Measurements from ENCODE around the gene SUMO3.

SUMO3 gene

GRCh38 chr21:44846485-44847260 lies 28.8 kb upstream of the SUMO3 start:
- H3K27me3 ChIP-seq (ENCODE audit: control insufficient read depth in 1 of 2, insufficient read depth in 2 of 2, low read length in 2 of 2) = no peaks in the 10 kb centered on the region
- no peak overlapping the region for H3K9ac ChIP-seq (ENCODE audit: low read depth in 1 of 2, low read length in 2 of 2)
- peaks cover 38 to 51% of the 10 kb centered on the region in 2 donors for H3K4me1 ChIP-seq (ENCODE audit: control insufficient read depth in 1 of 2, insufficient read depth in 2 of 2, low read length in 2 of 2)
- peaks cover 7 to 23% of the 10 kb centered on the region in 2 donors for H3K36me3 ChIP-seq (ENCODE audit: control insufficient read depth in 1 of 2, insufficient read depth in 2 of 2, low read length in 2 of 2)
- no peak overlapping the region for H3K27ac ChIP-seq (ENCODE audit: low read depth, low read length)
- H3K9me3 ChIP-seq (ENCODE audit: control insufficient read depth in 1 of 2, low read length in 2 of 2) = no peaks in the 10 kb centered on the region
- H3K4me3 ChIP-seq (ENCODE audit: low read depth in 1 of 2, low read length in 2 of 2) = peak overlapping the region; percentile 41 to 59

- Histone ChIP-seq H3K4me3 (ENCODE audit: low read depth in 1 of 2, low read length in 2 of 2) (peak overlapping the region; percentile 41 to 59), H3K27me3 (ENCODE audit: control insufficient read depth in 1 of 2, insufficient read depth in 2 of 2, low read length in 2 of 2) (peaks cover 0 to 2% of the 10 kb centered on the region in 2 donors), H3K36me3 (ENCODE audit: control insufficient read depth in 1 of 2, insufficient read depth in 2 of 2, low read length in 2 of 2) (peaks cover 4 to 18% of the 10 kb centered on the region in 2 donors), H3K9me3 (ENCODE audit: control insufficient read depth in 1 of 2, low read length in 2 of 2) (no peaks in the 10 kb centered on the region), H3K9ac (ENCODE audit: low read depth in 1 of 2, low read length in 2 of 2) (no peak overlapping the region), H3K4me1 (ENCODE audit: control insufficient read depth in 1 of 2, insufficient read depth in 2 of 2, low read length in 2 of 2) (peaks cover 38 to 46% of the 10 kb centered on the region in 2 donors), H3K27ac (ENCODE audit: low read depth, low read length) (no peak overlapping the region)
These were observed 28.3 kb upstream of the SUMO3 start for GRCh38 chr21:44846224-44846484.

DNA sequence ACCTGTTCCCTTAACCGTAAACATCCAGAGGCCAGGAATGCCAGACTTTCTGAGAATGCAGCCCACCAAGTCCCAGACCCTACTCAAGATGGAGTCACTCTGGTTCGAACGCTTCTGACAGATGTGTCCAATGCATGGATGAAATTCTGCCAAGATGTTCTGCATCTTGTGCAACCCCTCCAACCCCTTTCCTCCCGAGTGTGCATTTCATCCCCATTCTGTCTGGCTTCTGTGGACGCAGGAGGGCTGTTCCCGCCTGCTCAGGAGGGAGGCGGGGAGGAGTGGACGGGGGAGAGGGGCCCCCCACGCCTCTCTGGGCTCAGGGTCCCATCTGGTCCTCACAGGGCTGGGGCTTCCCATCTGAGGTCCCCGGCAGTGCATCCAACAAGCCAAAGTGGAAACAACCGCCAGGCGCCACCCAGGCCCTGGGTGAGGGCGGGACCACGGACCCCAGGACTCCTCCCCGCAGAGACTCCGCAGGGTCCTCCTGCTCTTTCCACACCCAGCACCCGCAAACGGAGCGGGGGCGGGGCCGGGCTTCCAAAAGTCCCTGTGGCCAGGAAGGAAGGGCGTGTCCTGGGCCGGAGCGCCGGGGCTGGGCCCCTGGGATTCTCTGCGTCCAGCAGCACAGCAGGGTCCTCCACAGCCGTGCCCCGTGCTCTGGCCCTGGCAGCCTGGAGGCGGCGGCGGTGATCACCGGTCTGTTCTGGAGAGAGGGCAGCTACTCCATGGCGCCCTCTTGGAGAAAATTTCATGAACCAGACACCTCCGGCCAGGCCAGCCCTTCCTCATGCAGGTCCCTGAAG lies 27.8 kb upstream of the SUMO3 start:
- no peaks in the 10 kb centered on the region for H3K9me3 ChIP-seq (ENCODE audit: control insufficient read depth in 1 of 2, low read length in 2 of 2)
- H3K27me3 ChIP-seq (ENCODE audit: control insufficient read depth in 1 of 2, insufficient read depth in 2 of 2, low read length in 2 of 2) = peaks cover 0 to 4% of the 10 kb centered on the region in 2 donors
- peak overlapping the region; percentile 41 to 59 for H3K4me3 ChIP-seq (ENCODE audit: low read depth in 1 of 2, low read length in 2 of 2)
- H3K27ac ChIP-seq (ENCODE audit: low read depth, low read length) = no peak overlapping the region
- peaks cover 36 to 40% of the 10 kb centered on the region in 2 donors for H3K4me1 ChIP-seq (ENCODE audit: control insufficient read depth in 1 of 2, insufficient read depth in 2 of 2, low read length in 2 of 2)
- peak overlapping the region in 1 of 2 donors; percentile 18 for H3K9ac ChIP-seq (ENCODE audit: low read depth in 1 of 2, low read length in 2 of 2)
- peaks cover 0 to 13% of the 10 kb centered on the region in 2 donors for H3K36me3 ChIP-seq (ENCODE audit: control insufficient read depth in 1 of 2, insufficient read depth in 2 of 2, low read length in 2 of 2)

- Histone ChIP-seq H3K9me3 (ENCODE audit: control insufficient read depth in 1 of 2, low read length in 2 of 2) (no peaks in the 10 kb centered on the region), H3K27me3 (ENCODE audit: control insufficient read depth in 1 of 2, insufficient read depth in 2 of 2, low read length in 2 of 2) (peaks cover 0 to 4% of the 10 kb centered on the region in 2 donors), H3K27ac (ENCODE audit: low read depth, low read length) (no peak overlapping the region), H3K4me3 (ENCODE audit: low read depth in 1 of 2, low read length in 2 of 2) (no peak overlapping the region), H3K9ac (ENCODE audit: low read depth in 1 of 2, low read length in 2 of 2) (no peak overlapping the region), H3K36me3 (ENCODE audit: control insufficient read depth in 1 of 2, insufficient read depth in 2 of 2, low read length in 2 of 2) (peaks cover 0 to 6% of the 10 kb centered on the region in 2 donors), H3K4me1 (ENCODE audit: control insufficient read depth in 1 of 2, insufficient read depth in 2 of 2, low read length in 2 of 2) (peaks cover 24 to 30% of the 10 kb centered on the region in 2 donors)
These were observed 26.4 kb upstream of the SUMO3 start for GRCh38 chr21:44844256-44844655.

DNA sequence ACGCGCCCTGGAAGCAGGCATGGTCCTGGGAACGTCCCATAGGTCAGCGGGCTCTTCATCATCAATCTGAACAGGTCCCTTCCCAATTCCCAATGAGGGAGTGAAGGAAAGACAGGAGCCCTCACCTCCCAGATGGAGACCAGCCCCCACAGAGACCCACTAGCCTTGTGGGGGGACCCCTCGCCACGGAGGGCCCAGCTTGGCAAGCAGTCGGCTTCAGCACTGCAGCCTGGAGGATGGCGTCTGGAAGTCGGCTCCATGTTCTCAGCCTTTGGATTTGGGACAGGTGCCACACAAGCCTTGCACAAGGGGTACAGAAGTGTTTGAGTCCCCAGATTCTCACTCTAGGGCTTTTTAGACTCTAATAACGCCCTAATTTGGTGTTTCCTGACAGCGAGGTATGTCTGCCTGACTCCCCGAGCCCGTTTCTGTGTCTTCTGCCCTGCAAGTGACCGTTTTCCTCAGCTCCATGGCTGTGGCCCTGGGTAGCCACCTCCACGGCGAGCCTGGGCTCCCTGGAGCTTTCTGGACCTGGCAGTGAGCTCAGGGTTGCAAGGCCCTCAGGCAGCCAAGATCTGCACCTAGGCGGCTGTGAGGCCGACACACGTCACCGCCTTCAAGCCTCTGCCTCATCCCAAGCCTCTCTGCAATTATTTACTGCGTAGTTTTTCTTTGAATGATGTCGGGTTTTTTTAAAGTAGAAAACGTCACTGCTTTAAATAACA lies 25.0 kb upstream of the SUMO3 start:
- H3K9ac ChIP-seq (ENCODE audit: low read depth in 1 of 2, low read length in 2 of 2) = no peak overlapping the region
- peaks cover 0 to 4% of the 10 kb centered on the region in 2 donors for H3K27me3 ChIP-seq (ENCODE audit: control insufficient read depth in 1 of 2, insufficient read depth in 2 of 2, low read length in 2 of 2)
- H3K4me1 ChIP-seq (ENCODE audit: control insufficient read depth in 1 of 2, insufficient read depth in 2 of 2, low read length in 2 of 2) = peaks cover 17 to 23% of the 10 kb centered on the region in 2 donors
- H3K27ac ChIP-seq (ENCODE audit: low read depth, low read length) = no peak overlapping the region
- no peaks in the 10 kb centered on the region for H3K36me3 ChIP-seq (ENCODE audit: control insufficient read depth in 1 of 2, insufficient read depth in 2 of 2, low read length in 2 of 2)
- no peak overlapping the region for H3K4me3 ChIP-seq (ENCODE audit: low read depth in 1 of 2, low read length in 2 of 2)
- no peaks in the 10 kb centered on the region for H3K9me3 ChIP-seq (ENCODE audit: control insufficient read depth in 1 of 2, low read length in 2 of 2)

DNA sequence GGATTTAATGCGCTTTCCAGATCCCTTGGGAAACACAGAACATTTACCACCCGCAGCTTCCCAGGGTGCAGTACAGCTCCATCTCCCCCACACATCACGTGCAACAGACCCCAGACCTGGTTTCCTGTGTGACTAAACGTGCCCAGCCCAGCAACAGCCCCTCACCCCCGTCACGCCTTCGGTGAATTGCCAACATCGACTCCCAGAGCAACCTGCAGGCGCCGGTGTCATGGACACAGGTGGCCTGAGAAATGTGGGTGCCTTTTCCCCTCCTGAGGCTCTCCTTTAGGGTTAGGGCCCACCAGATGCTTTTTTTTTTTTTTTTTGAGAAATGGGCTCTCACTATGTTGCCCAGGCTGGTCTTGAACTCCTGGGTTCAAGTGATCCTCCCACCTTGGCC lies 24.2 kb upstream of the SUMO3 start:
- H3K27ac ChIP-seq (ENCODE audit: low read depth, low read length) = no peak overlapping the region
- H3K9ac ChIP-seq (ENCODE audit: low read depth in 1 of 2, low read length in 2 of 2) = no peak overlapping the region
- no peak overlapping the region for H3K4me3 ChIP-seq (ENCODE audit: low read depth in 1 of 2, low read length in 2 of 2)
- peaks cover 17 to 21% of the 10 kb centered on the region in 2 donors for H3K4me1 ChIP-seq (ENCODE audit: control insufficient read depth in 1 of 2, insufficient read depth in 2 of 2, low read length in 2 of 2)
- H3K9me3 ChIP-seq (ENCODE audit: control insufficient read depth in 1 of 2, low read length in 2 of 2) = no peaks in the 10 kb centered on the region
- peaks cover 0 to 4% of the 10 kb centered on the region in 2 donors for H3K27me3 ChIP-seq (ENCODE audit: control insufficient read depth in 1 of 2, insufficient read depth in 2 of 2, low read length in 2 of 2)
- H3K36me3 ChIP-seq (ENCODE audit: control insufficient read depth in 1 of 2, insufficient read depth in 2 of 2, low read length in 2 of 2) = no peaks in the 10 kb centered on the region

GRCh38 chr21:44840771-44841170 lies 22.9 kb upstream of the SUMO3 start:
- Histone ChIP-seq H3K9ac (ENCODE audit: low read depth in 1 of 2, low read length in 2 of 2) (no peak overlapping the region), H3K27me3 (ENCODE audit: control insufficient read depth in 1 of 2, insufficient read depth in 2 of 2, low read length in 2 of 2) (peaks cover 3 to 4% of the 10 kb centered on the region in 2 donors), H3K9me3 (ENCODE audit: control insufficient read depth in 1 of 2, low read length in 2 of 2) (no peaks in the 10 kb centered on the region), H3K4me3 (ENCODE audit: low read depth in 1 of 2, low read length in 2 of 2) (no peak overlapping the region), H3K4me1 (ENCODE audit: control insufficient read depth in 1 of 2, insufficient read depth in 2 of 2, low read length in 2 of 2) (peaks cover 11 to 14% of the 10 kb centered on the region in 2 donors), H3K27ac (ENCODE audit: low read depth, low read length) (no peak overlapping the region), H3K36me3 (ENCODE audit: control insufficient read depth in 1 of 2, insufficient read depth in 2 of 2, low read length in 2 of 2) (no peaks in the 10 kb centered on the region)

DNA sequence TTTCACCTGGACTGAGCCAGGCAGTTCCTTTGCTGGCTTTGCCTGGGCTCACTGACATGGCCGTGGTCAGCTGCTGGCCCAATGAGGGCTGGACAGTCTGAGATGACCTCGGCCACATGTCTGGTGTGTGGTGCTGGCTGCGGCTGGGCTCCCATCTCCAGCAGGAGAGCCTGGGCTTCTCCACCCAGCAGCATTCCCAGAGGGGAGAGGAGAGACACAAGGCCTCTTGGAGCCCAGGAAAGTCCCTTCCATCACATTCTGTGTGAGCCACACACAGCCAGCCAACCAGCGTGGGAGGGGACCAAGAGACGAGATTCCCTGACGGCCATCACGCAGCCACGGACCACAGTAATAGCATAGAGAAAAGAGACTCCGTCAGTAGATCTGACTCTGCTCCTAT lies 21.1 kb upstream of the SUMO3 start:
- H3K9ac ChIP-seq (ENCODE audit: low read depth in 1 of 2, low read length in 2 of 2) = no peak overlapping the region
- H3K27me3 ChIP-seq (ENCODE audit: control insufficient read depth in 1 of 2, insufficient read depth in 2 of 2, low read length in 2 of 2) = peaks cover 3 to 4% of the 10 kb centered on the region in 2 donors
- H3K4me1 ChIP-seq (ENCODE audit: control insufficient read depth in 1 of 2, insufficient read depth in 2 of 2, low read length in 2 of 2) = peaks cover 6 to 11% of the 10 kb centered on the region in 2 donors
- H3K27ac ChIP-seq (ENCODE audit: low read depth, low read length) = no peak overlapping the region
- no peaks in the 10 kb centered on the region for H3K36me3 ChIP-seq (ENCODE audit: control insufficient read depth in 1 of 2, insufficient read depth in 2 of 2, low read length in 2 of 2)
- no peak overlapping the region for H3K4me3 ChIP-seq (ENCODE audit: low read depth in 1 of 2, low read length in 2 of 2)
- H3K9me3 ChIP-seq (ENCODE audit: control insufficient read depth in 1 of 2, low read length in 2 of 2) = no peaks in the 10 kb centered on the region

GRCh38 chr21:44838039-44838895 lies 20.4 kb upstream of the SUMO3 start:
- peaks cover 6 to 11% of the 10 kb centered on the region in 2 donors for H3K4me1 ChIP-seq (ENCODE audit: control insufficient read depth in 1 of 2, insufficient read depth in 2 of 2, low read length in 2 of 2)

More at GRCh38 chr21:44838039-44838895, 20.4 kb upstream of the SUMO3 start:
- H3K27ac ChIP-seq (ENCODE audit: low read depth, low read length) = no peak overlapping the region
- no peak overlapping the region for H3K4me3 ChIP-seq (ENCODE audit: low read depth in 1 of 2, low read length in 2 of 2)
- no peak overlapping the region for H3K9ac ChIP-seq (ENCODE audit: low read depth in 1 of 2, low read length in 2 of 2)
- H3K36me3 ChIP-seq (ENCODE audit: control insufficient read depth in 1 of 2, insufficient read depth in 2 of 2, low read length in 2 of 2) = no peaks in the 10 kb centered on the region
- H3K27me3 ChIP-seq (ENCODE audit: control insufficient read depth in 1 of 2, insufficient read depth in 2 of 2, low read length in 2 of 2) = peaks cover 3 to 4% of the 10 kb centered on the region in 2 donors
- no peaks in the 10 kb centered on the region for H3K9me3 ChIP-seq (ENCODE audit: control insufficient read depth in 1 of 2, low read length in 2 of 2)

Data from duodenal mucosa (tissue), 2 donors.